Measurements from ENCODE around the gene CLEC2D.
A peak's percentile ranks its signal among the peaks of the same experiment; 100 is the strongest.
"Not testable (repeated sequence)": the region's sequence is repeated elsewhere in the genome, so short reads cannot be mapped to it uniquely, and the experiment has no call there.

Gene CLEC2D

DNA sequence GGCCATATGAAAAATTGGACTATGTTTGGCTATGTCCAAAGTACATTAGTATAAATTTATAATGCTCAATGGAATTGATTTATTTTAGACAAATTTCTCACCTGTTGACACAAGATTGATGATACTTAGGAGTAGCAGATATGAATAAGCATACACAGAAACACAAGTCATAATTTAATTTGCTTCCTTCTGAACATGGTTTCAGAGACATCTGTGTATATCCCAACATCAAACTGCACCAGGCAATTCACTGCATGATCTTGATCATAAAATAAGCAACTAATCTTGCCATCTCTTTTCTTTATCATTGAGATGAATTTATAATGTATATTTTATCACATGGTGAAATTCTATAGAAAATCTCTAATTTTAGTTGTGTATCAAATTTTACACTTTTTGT lies 59.6 kb downstream of the CLEC2D start:
- no peak for DNase-seq (ENCODE audit: low read depth in 2 of 2)

DNA sequence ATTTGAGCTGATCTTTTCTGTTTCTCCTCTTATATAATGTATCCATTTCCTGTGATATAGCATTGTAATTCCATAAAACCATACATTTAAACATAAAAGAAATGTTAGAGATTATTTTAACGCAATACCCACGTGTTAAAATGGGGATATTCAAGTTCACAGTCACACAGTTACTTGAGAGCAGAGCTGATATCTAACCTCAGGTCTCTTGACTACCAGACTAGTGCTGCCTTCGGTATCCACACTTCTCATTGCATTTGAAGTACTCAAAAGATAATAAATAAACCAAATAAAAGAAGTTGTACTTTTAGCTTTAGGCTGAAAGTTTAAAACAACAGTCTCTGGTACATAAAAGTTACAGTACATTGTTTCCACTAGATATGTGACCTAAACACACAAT lies 60.5 kb downstream of the CLEC2D start:
- DNase-seq (ENCODE audit: low read depth in 2 of 2), result no peak

DNA sequence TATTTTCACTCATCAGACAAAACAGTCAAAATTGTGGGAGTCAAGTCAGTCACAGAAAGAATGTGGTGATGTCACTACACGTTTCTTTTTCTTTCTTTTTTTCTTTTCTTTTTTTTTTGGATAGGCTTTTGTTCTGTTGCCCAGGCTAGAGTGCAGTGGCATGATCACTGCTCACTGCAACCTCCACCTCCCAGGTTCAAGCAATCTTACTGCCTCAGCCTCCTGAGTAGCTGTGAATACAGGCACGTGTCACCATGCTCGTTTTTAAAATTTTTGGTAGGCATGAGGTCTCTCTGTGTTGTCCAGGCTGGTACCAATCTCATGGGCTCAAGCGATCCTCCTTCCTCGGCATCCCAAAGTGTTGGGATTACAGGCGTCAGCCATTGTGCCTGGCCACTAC lies 61.1 kb downstream of the CLEC2D start:
- DNase-seq (ENCODE audit: low read depth in 2 of 2), result no peak

DNA sequence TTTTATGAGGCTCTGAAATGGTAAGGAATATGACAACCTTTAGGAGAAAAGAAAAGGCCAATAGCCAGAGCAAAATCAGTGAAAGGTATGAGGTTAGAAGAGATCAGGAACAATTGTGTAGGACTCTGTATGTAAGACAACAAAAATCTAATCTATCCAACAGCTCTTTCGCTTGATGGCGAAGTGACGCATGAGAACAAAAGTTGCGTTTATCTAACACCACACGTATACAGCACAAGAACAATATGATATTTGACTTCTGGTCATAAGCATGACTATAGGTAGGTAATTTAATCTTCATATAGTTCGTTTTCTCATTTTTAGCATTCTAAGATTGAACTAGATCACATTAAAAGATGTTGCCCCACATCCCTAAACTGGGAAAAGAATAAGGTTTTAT lies 61.9 kb downstream of the CLEC2D start:
- no peak for DNase-seq (ENCODE audit: low read depth in 2 of 2)

DNA sequence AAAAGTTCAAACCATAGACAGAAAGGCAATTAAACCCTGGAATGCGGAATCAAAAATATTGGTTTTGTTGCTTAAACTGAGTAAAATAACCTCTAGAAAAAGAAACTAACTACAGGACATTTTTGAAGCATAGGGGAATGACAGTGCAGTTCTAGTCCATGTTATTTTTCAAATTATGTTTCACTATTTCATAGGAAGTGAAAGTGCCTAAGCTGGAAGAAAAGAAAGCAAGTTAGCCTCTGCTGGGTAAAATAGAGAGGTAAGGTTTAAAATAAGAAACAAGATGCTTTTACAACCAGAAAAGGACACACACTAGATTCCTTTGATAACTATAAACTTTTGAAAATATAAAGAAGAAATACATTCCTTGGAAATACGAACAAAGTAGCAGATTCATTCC lies 62.3 kb downstream of the CLEC2D start:
- DNase-seq (ENCODE audit: low read depth in 2 of 2), result no peak

DNA sequence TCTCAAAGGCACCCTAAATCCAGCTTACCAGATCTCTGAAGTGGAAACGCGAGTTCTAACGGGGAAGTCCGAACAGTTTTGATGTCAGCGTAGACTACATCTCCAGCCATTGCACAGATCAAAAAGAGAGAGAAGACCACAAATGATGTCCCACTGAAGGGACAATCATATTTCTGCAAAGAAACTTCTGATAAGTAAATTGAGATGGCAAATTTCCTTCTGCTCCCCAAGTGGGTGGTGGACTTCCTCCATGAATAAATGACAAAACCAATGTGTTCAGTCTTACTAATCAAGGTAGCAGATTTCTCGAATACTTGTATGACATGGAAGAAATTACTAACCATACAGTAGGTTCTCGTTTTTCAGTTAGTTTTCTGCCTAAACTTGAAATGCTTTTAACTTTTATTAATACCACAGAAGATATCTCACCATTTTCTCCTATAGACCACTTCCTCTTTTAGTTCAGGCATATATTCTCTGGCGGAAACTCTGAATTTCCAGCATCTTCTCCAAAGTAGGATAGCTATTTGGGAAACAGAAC lies 63.5 kb downstream of the CLEC2D start, which contains the start of gene CLECL1:
Gene CLECL1 (minus strand): TSS at position 177 of the 541 bp plus-strand sequence.
- no peak for DNase-seq (ENCODE audit: low read depth in 2 of 2)

DNA sequence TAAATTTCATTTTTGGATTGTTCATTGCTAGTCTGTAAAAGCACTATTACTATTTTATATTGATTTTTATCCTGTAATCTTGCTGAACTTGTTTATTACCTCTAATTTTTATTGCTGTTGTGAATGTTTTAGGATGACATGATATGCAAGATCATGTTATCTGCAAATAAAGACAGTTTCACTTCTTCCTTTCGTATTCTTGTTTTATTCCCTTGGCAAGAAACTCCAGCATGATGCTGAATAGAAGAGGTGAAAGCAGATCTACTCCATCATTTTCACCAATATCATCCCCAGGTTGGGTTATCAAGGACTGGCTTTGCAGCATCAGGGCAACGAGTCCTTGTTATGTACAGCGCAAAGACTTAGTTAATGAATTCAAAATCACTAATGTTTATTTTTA lies 66.1 kb downstream of the CLEC2D start:
- no peak for DNase-seq (ENCODE audit: low read depth in 2 of 2)

DNA sequence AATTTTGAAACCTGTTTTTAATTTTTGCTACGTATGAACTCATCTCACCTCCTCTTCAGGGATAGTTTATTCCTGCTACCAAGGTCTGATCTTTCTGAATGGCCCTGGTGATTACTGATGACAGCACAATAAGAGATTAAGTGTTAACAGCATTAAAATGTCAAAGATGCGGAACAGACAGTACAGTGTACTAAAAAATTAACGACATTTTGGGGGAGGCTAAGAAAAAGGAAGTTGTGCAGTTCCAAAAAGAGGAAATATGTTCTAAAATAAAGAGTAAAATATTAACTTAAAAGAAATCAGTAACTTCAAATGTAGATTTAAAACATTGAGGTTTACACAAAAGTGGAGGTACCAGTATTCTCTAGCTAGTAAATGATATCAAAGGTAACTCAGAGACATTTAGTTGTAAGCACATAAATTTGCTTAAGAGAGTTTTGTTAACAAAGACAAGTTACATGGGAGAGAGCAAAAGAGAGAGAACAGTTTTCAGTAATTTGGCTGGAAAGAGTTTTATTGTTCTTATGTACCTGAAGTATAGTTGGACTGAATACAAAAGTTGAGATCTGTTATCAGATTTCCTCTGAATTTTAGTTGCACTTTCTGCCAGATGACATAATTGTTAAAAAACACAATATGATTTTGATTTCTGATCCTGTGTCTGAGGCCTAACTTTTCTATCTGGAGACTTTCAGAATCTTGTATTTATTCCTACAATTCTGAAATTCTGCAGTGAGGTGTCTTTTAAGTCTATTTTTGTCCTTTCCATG lies 67.6 kb downstream of the CLEC2D start:
- no peak for DNase-seq (ENCODE audit: low read depth in 2 of 2)

DNA sequence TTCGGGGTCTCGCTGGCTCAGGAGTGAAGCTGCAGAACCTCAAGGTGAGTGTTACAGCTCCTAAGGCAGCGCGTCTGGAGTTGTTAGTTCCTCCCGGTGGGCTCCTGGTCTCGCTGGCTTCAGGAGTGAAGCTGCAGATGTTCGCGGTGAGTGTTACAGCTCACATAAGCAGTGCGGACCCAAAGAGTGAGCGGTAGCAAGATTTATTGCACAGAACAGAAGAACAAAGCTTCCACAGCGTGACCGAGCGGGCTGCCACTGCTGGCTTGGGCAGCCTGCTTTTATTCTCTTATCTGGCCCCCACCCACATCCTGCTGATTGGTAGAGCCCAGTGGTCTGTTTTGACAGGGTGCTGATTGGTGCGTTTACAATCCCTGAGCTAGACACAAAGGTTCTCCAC lies 69.4 kb downstream of the CLEC2D start:
- DNase-seq (ENCODE audit: low read depth in 2 of 2), result not testable (repeated sequence)

DNA sequence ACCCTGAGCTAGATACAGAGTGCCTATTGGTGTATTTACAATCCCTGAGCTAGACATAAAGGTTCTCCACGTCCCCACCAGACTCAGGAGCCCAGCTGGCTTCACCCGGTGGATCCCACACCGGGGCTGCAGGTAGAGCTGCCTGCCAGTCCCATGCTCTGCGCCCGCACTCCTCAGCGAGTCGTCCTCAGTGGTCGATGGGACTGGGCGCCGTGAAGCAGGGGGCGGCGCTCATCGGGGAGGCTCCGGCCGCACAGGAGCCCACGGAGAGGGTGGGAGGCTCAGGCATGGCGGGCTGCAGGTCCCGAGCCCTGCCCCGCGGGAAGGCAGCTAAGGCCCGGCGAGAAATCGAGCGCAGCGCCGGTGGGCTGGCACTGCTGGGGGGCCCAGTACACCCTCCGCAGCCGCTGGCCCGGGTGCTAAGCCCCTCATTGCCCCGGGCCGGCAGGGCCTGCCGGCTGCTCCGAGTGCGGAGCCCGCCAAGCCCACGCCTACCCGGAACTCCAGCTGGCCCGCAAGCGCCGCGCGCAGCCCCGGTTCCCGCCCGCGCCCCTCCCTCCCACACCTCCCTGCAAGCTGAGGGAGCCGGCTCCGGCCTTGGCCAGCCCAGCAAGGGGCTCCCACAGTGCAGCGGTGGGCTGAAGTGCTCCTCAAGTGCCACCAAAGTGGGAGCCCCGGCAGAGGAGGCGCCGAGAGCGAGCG lies 70.0 kb downstream of the CLEC2D start:
- DNase-seq (ENCODE audit: low read depth in 2 of 2), result not testable (repeated sequence)

DNA sequence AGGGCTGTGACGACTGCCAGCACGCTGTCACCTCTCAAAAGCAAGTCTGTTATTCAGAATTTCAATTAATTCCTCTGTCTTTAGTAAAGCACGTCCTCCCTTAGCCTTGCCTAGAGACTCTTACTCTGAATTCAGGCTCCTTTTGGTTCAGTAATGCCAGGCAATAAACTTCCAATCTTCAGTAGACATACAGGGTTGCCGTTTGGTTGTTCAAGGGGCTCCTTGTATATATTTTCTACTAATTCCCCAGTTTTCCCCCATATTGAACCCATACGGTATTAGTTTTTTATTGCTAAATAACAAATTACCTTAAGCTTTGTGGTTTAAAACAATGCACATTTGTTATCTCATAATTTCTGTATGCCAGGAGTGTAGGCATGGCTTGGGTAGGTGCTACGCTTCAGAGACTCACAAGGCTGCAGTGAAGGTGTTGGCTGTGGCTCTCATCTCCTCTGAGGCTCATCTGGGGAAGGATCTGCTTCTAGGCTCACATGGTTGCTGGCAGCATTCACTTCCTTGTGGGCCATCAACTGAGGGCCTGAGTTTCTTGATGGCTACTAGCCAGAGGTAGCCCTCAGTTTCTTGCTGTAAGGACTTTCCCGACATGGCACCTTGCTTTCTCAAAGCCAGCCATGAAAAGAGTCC lies 70.7 kb downstream of the CLEC2D start:
- DNase-seq (ENCODE audit: low read depth in 2 of 2), result no peak

DNA sequence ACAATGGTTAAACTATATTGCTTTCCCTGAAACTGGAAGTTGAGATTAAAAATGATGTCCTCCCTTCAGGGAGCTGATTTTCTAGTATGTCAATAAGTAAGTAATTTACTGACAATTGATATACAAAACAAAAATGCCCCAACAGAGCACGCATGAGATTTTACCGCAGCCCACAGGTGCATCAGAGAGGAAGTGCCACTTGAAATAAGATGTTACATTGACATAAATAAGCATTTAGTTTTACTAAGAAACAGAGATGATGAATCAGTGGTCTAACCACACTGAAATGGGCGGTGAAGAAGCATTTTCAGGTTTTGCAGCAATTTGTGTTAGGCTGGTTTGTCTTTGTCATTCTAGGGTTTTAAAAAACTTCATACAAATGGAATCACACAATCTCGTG lies 72.2 kb downstream of the CLEC2D start:
- peak in 1 of 2 donors; percentile 37 for DNase-seq (ENCODE audit: low read depth in 2 of 2)

DNA sequence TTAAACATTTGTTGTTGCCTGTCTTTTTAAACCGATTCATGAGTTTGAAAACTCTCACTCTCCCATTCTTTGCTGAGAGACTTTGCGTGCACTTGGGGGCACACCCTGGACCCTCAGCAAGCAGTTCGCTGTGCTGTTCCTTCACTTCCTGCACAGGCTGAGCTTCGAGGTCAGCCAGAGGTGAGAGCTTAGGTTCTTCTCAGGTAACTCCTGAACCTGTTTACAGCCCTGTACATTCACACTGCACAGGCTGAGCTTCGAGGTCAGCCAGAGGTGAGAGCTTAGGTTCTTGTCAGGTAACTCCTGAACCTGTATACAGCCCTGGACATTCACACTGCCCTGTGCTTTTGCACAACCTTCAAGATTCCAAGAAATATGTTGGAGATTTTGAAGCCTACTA lies 73.1 kb downstream of the CLEC2D start:
- no peak for DNase-seq (ENCODE audit: low read depth in 2 of 2)

DNA sequence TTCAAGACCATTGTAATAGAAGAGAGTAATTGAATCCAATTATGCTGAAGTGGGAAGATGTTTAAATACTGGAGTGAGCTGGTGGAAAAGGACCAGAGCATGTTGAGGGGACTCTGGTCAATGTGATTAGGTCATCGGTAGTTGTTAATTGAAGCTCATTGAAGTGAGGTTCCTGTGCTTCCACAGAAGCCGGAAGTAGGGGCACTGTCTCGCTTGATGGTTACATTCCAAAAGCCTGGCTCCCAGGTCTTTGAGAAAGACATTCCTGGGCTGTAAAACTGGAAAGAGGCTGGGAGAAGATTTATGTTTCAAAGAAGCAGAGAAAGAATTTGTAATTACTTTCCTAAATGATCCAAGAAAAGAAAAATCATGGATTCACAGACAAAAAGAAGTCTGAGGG lies 75.7 kb downstream of the CLEC2D start:
- DNase-seq (ENCODE audit: low read depth in 2 of 2), result no peak
